ENCODE data around the gene CD81.

DNA sequence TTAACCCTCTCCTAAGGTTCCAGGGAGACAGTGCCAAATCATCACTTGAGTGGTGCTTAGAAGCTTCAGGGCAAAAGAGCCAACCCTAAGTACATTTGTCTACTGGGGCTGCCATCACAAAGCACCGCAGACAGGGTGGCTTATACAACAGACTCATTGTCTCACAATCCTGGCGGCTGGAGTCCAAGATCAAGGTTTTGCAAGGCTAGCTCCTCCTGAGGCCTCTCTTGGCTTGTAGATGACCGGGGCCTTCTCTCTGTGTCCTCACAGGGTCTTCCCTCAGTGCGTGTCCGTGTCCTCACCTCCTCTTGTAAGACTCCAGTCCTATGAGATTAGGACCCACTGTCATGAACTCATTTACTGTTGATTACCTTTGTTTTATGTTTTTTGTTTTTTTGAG lies 34.1 kb upstream of the CD81 start:
- TF ChIP-seq, protein P1, sequence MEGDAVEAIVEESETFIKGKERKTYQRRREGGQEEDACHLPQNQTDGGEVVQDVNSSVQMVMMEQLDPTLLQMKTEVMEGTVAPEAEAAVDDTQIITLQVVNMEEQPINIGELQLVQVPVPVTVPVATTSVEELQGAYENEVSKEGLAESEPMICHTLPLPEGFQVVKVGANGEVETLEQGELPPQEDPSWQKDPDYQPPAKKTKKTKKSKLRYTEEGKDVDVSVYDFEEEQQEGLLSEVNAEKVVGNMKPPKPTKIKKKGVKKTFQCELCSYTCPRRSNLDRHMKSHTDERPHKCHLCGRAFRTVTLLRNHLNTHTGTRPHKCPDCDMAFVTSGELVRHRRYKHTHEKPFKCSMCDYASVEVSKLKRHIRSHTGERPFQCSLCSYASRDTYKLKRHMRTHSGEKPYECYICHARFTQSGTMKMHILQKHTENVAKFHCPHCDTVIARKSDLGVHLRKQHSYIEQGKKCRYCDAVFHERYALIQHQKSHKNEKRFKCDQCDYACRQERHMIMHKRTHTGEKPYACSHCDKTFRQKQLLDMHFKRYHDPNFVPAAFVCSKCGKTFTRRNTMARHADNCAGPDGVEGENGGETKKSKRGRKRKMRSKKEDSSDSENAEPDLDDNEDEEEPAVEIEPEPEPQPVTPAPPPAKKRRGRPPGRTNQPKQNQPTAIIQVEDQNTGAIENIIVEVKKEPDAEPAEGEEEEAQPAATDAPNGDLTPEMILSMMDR (IDR thresholded peaks at IDR 0.05 in 4 of 5, conservative IDR thresholded peaks at IDR 0.05 in 1 of 5), result no peak
- no peak for TF ChIP-seq POLR2A (IDR thresholded peaks at IDR 0.05)

All from gastrocnemius medialis (tissue), 4 donors.